Lower lobe of right lung (tissue), 2 donors: ENCODE measurements around the gene HSPA12B. TPM values are rescaled to one million over a fixed set of nuclear protein-coding genes. Genes with fewer than 3 reads are reported as not detected.

ENCODE experiments used
- ATAC-seq, 2 donors: fragments of 200-7000 bp; cut with Tn5 transposase; one replicate each; pipeline ENCODE4 v1.9.1; 2020 to 2022; ENCODE audit warnings: mild to moderate bottlenecking in 2 of 2, moderate library complexity in 2 of 2
- DNase-seq: peaks from one replicate; pipeline ENCODE4 v3.0.0-alpha.2; 2020
- H3K27ac ChIP-seq: fragments of 200-600 bp; one replicate; pipeline ENCODE4 v1.8.0; 2022
- H3K27me3 ChIP-seq: fragments of 200-600 bp; one replicate; pipeline ENCODE4 v1.8.0; 2022; ENCODE audit warnings: low read depth
- H3K36me3 ChIP-seq: fragments of 200-600 bp; one replicate; pipeline ENCODE4 v1.8.0; 2022; ENCODE audit warnings: mild to moderate bottlenecking
- H3K4me1 ChIP-seq: fragments of 200-600 bp; one replicate; pipeline ENCODE4 v1.8.0; 2022
- H3K4me3 ChIP-seq: fragments of 200-600 bp; one replicate; pipeline ENCODE4 v1.8.0; 2022; ENCODE audit warnings: mild to moderate bottlenecking
- H3K9me3 ChIP-seq: fragments of 200-600 bp; one replicate; pipeline ENCODE4 v1.8.0; 2022
- intact Hi-C: fragments of 100-400 bp; cut with DNase I; formaldehyde crosslinking; loops from one replicate; pipeline ENCODE4 v1.11.0; 2022
- total RNA-seq: library from RNA; stranded (reverse); fragmentation: NEBNext Ultra II Directional; extraction: Animal tissue kit (Norgen Biotek cat#: 25700); gene quantifications from one replicate; pipeline ENCODE4 v1.2.1, GENCODE V29; 2021
- TF ChIP-seq, protein P1 (sequence below): fragments of 200-600 bp; IDR thresholded peaks from one replicate; pipeline ENCODE4 v1.8.0; 2022; ENCODE audit warnings: antibody characterized with exemption, mild to moderate bottlenecking
- donor health status: DM: no; HTN: yes; CAD: no; lungs with severe emphysema.

HSPA12B gene
- total RNA-seq, 1 donor from 2014 or later, result 36.9 TPM

DNA sequence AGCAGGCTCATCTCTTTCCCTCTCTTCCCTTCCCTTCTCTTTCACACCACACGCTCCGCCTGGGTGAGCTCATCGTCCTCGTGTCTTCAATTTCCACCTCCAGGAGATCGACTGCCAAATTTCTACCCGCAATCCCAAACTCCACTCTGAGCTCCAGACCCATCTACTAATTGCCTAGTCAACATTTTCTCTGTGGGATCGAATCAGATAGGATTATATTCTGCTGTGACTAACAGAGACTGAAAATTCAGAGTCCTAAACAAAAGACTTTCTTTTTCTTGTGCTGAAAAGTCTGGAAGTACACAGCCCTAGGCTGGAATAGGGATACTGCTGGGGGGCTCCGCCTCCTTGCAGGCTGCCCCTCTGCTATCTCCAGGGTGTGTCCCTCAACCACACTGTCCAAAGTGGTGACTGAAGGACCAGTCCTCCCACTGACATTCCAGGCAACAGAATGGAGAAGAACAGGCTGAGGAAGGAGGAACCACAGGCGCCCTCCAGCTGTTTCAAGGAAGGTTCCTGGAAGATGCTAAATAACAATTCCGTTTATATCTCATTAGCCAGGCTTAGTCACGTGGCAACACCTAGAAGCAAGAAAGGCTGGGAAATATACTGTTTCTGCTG is 5.0 kb upstream of the HSPA12B start:
- intact Hi-C loops, result no loop called here
- Histone ChIP-seq H3K27ac (no peak overlapping the region), H3K4me3 (no peak overlapping the region), H3K36me3 (no peaks in the 10 kb centered on the region), H3K9me3 (no peaks in the 10 kb centered on the region), H3K27me3 (peaks cover 19% of the 10 kb centered on the region), H3K4me1 (peaks cover 33% of the 10 kb centered on the region)
- ATAC-seq (peak in 1 of 2 donors; percentile 17), DNase-seq (no peak)
- TF ChIP-seq, protein P1, sequence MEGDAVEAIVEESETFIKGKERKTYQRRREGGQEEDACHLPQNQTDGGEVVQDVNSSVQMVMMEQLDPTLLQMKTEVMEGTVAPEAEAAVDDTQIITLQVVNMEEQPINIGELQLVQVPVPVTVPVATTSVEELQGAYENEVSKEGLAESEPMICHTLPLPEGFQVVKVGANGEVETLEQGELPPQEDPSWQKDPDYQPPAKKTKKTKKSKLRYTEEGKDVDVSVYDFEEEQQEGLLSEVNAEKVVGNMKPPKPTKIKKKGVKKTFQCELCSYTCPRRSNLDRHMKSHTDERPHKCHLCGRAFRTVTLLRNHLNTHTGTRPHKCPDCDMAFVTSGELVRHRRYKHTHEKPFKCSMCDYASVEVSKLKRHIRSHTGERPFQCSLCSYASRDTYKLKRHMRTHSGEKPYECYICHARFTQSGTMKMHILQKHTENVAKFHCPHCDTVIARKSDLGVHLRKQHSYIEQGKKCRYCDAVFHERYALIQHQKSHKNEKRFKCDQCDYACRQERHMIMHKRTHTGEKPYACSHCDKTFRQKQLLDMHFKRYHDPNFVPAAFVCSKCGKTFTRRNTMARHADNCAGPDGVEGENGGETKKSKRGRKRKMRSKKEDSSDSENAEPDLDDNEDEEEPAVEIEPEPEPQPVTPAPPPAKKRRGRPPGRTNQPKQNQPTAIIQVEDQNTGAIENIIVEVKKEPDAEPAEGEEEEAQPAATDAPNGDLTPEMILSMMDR, result no peak

DNA sequence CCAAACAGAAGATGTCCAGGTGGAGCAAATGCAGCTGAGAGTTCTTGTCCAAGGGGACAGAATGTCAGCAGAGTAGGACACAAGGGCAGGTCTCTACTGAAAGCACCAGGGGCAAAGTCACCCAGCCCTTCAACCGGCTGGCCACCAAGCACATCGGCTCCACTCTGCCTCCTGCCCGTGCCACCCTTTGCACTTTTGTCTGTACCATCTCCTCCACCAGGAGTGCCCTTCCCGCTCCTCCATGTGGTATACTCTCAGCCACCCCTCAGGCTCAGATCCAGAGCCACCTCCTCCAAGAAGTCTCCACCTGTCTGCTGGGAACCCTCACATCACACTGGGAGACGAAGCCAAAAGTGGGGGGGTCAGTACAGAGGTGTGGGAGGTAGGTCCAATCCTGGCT is 4.1 kb upstream of the HSPA12B start:
- Histone ChIP-seq H3K9me3 (no peaks in the 10 kb centered on the region), H3K27ac (no peak overlapping the region), H3K4me3 (no peak overlapping the region), H3K36me3 (no peaks in the 10 kb centered on the region), H3K27me3 (peaks cover 27% of the 10 kb centered on the region), H3K4me1 (peaks cover 33% of the 10 kb centered on the region)
- TF ChIP-seq, protein P1, result no peak
- DNase-seq (no peak), ATAC-seq (no peak)
- intact Hi-C loops, result no loop called here

DNA sequence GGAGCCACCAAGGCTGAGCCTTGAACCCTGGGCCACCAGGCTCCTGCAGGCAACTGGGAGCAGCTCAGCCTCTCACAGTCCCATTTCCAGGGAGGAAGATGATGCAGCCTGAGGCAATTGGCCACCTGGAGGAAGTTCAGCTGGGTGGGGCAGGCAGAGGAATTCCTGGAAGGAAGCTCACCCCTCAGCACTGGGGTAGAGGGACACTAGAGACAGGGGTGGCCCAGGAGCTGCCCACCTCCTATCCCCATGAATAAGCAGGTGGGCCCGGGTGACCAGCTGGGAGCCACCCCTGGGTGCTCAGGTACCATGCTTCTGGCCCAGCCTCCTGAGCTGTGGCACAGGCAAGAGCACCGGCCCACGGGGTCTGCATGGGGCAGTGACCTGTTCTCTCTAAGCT is 3.6 kb upstream of the HSPA12B start:
- intact Hi-C loops, result no loop called here
- DNase-seq, result no peak
- H3K36me3 ChIP-seq, result no peaks in the 10 kb centered on the region
- peaks cover 33% of the 10 kb centered on the region for H3K4me1 ChIP-seq
- TF ChIP-seq, protein P1, result no peak
- peaks cover 27% of the 10 kb centered on the region for H3K27me3 ChIP-seq
- no peaks in the 10 kb centered on the region for H3K9me3 ChIP-seq
- H3K4me3 ChIP-seq, result no peak overlapping the region
- no peak for ATAC-seq
- no peak overlapping the region for H3K27ac ChIP-seq

DNA sequence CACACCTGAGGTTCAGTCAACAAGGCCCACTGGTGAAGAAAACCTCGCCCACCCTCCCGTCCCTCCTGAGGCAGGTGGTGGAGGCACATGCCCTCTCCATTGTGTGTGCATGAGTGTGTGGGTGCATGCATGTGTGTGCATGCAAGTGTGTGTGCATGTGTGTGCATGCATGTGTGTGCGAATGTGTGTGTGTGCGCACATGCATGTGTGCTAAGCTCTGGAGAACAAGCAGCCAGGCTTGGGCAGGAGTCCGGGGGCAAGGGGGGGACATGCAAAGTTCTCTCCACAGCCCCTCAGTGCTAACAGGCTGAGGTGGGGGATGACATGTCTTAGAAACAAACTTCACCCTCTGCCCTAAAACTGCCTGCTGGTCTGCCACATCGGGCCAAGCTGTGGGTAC is 3.1 kb upstream of the HSPA12B start:
- Histone ChIP-seq H3K4me1 (peaks cover 37% of the 10 kb centered on the region), H3K27me3 (peaks cover 27% of the 10 kb centered on the region), H3K4me3 (no peak overlapping the region), H3K27ac (no peak overlapping the region), H3K36me3 (no peaks in the 10 kb centered on the region), H3K9me3 (no peaks in the 10 kb centered on the region)
- ATAC-seq (no peak), DNase-seq (no peak)
- intact Hi-C loops, result no loop called here
- TF ChIP-seq, protein P1, result no peak

DNA sequence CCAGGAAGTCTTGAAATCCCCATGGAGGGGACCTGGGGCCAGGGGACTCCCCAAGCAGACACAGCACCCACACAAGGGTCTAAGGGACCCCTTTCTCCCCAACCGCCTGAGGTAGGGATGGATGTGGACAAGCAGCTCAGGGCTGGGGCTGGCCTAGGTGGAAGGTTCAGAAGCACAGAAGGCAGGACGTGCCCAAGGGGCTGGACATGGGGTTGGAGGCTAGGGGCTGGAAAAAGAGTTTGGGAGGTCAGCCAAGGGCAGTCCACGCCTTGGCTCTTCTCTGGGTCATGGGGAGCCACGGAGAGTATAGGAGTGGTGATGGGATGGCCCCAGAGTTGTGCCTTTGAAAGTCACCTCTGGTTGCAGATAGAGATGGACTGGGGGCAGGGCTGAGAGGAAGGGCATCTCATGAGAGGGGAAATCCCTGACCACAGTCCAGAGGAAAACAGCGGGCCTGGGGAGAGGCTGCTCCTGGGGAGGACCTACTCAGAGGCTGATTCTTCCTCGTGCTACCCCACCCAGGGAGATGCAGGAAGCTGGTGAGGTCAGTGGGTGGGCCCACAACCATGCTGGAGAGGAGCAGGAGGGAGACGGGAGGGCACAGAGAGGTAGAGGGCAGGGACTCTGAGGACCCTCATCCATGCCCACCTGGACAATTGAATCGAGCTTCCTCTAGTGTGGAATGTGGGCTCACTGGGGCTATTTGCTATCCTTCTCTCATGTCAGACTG is 2.5 kb upstream of the HSPA12B start:
- Histone ChIP-seq H3K4me1 (peaks cover 42% of the 10 kb centered on the region), H3K4me3 (no peak overlapping the region), H3K9me3 (no peaks in the 10 kb centered on the region), H3K36me3 (no peaks in the 10 kb centered on the region), H3K27me3 (peaks cover 27% of the 10 kb centered on the region), H3K27ac (no peak overlapping the region)
- TF ChIP-seq, protein P1, result no peak
- ATAC-seq, result no peak
- no peak for DNase-seq
- intact Hi-C loops, result no loop called here
